Measurements from ENCODE around the gene VTN. TPM values are rescaled to one million over a fixed set of nuclear protein-coding genes. Genes with fewer than 3 reads are reported as not detected.

Gene VTN
- polyA plus RNA-seq, 1 donor (not counting 4 experiments of a cell fraction or from before 2014, with no cell fraction given), result not detected

- Histone ChIP-seq H3K4me2 (ENCODE audit: control insufficient read depth, extremely low read depth, insufficient read depth, low read depth, low read length) (peak overlapping the region; percentile 87), H3K4me3 (ENCODE audit: control insufficient read depth in 2 of 3, extremely low read depth in 1 of 3, insufficient read depth in 2 of 3, low read depth in 1 of 3, low read length in 3 of 3) (peak overlapping the region in 1 of 3 experiments; percentile 69), H3K9me1 (ENCODE audit: control insufficient read depth, extremely low read depth, insufficient read depth, low read length) (no peaks in the 10 kb centered on the region), H3K4me1 (ENCODE audit: control insufficient read depth, extremely low read depth, insufficient read depth, low read length) (peaks cover 23% of the 10 kb centered on the region), H3K36me3 (ENCODE audit: control insufficient read depth in 2 of 2, extremely low read depth in 1 of 2, insufficient read depth in 2 of 2, low read length in 2 of 2) (no peaks in the 10 kb centered on the region), H3K79me2 (ENCODE audit: control insufficient read depth, insufficient read depth, low read length) (no peaks in the 10 kb centered on the region), H3K27me3 (ENCODE audit: control insufficient read depth, extremely low read depth, insufficient read depth, low read length) (peaks cover 36% of the 10 kb centered on the region), H2AFZ (ENCODE audit: control insufficient read depth, low read length) (no peak overlapping the region), H4K20me1 (ENCODE audit: control insufficient read depth, extremely low read depth, insufficient read depth, low read length) (no peaks in the 10 kb centered on the region), H3K27ac (ENCODE audit: control insufficient read depth, insufficient read depth, low read length) (no peak overlapping the region), H3K9ac (ENCODE audit: control insufficient read depth, extremely low read depth, insufficient read depth, low read length) (no peak overlapping the region), H3K9me3 (ENCODE audit: control insufficient read depth, low read depth, low read length) (no peaks in the 10 kb centered on the region)
- FAIRE-seq (no peak), DNase-seq (ENCODE audit: low read depth, low spot score) (no peak)
- dilution Hi-C loops (cut with MboI; ENCODE audit: extremely low pct_ligation_motif_present, low sequenced_read_pairs), result no loop called here
- no peak for TF ChIP-seq EZH2 (IDR thresholded peaks at IDR 0.05; ENCODE audit: low read length)
- no peak for TF ChIP-seq CTCF (optimal IDR thresholded peaks at IDR 0.05 in 1 of 3, IDR thresholded peaks at IDR 0.05 in 1 of 3, conservative IDR thresholded peaks at IDR 0.05 in 1 of 3; ENCODE audit: extremely low read depth in 1 of 3, insufficient read depth in 2 of 3, low read length in 3 of 3)
Observed at GRCh38 chr17:28385037-28385400, 14.9 kb upstream of the VTN start.

- H2AFZ ChIP-seq (ENCODE audit: control insufficient read depth, low read length), result peak overlapping the region; percentile 90
- DNase-seq (ENCODE audit: low read depth, low spot score), result no peak
- no peaks in the 10 kb centered on the region for H4K20me1 ChIP-seq (ENCODE audit: control insufficient read depth, extremely low read depth, insufficient read depth, low read length)
- H3K27me3 ChIP-seq (ENCODE audit: control insufficient read depth, extremely low read depth, insufficient read depth, low read length), result peaks cover 36% of the 10 kb centered on the region
- peak overlapping the region; percentile 22 for H3K9ac ChIP-seq (ENCODE audit: control insufficient read depth, extremely low read depth, insufficient read depth, low read length)
- H3K27ac ChIP-seq (ENCODE audit: control insufficient read depth, insufficient read depth, low read length), result no peak overlapping the region
- no peaks in the 10 kb centered on the region for H3K9me1 ChIP-seq (ENCODE audit: control insufficient read depth, extremely low read depth, insufficient read depth, low read length)
- TF ChIP-seq CTCF (optimal IDR thresholded peaks at IDR 0.05 in 1 of 3, IDR thresholded peaks at IDR 0.05 in 1 of 3, conservative IDR thresholded peaks at IDR 0.05 in 1 of 3; ENCODE audit: extremely low read depth in 1 of 3, insufficient read depth in 2 of 3, low read length in 3 of 3), result no peak
- peak; percentile 81 for TF ChIP-seq EZH2 (IDR thresholded peaks at IDR 0.05; ENCODE audit: low read length)
- H3K36me3 ChIP-seq (ENCODE audit: control insufficient read depth in 2 of 2, extremely low read depth in 1 of 2, insufficient read depth in 2 of 2, low read length in 2 of 2), result no peaks in the 10 kb centered on the region
- peaks cover 23% of the 10 kb centered on the region for H3K4me1 ChIP-seq (ENCODE audit: control insufficient read depth, extremely low read depth, insufficient read depth, low read length)
- no peaks in the 10 kb centered on the region for H3K9me3 ChIP-seq (ENCODE audit: control insufficient read depth, low read depth, low read length)
- dilution Hi-C loops (cut with MboI; ENCODE audit: extremely low pct_ligation_motif_present, low sequenced_read_pairs), result no loop called here
- H3K4me3 ChIP-seq (ENCODE audit: control insufficient read depth in 2 of 3, extremely low read depth in 1 of 3, insufficient read depth in 2 of 3, low read depth in 1 of 3, low read length in 3 of 3), result peak overlapping the region; percentile 32 to 69 (median 63)
- H3K79me2 ChIP-seq (ENCODE audit: control insufficient read depth, insufficient read depth, low read length), result no peaks in the 10 kb centered on the region
- H3K4me2 ChIP-seq (ENCODE audit: control insufficient read depth, extremely low read depth, insufficient read depth, low read depth, low read length), result peak overlapping the region; percentile 87
- no peak for FAIRE-seq
Observed at GRCh38 chr17:28384281-28385036, 14.4 kb upstream of the VTN start.

Data from keratinocyte (primary cell).